ENCODE data around the gene UBE2J2. TPM values are rescaled to one million over a fixed set of nuclear protein-coding genes. Genes with fewer than 3 reads are reported as not detected.

Gene UBE2J2
- total and polyA plus RNA-seq, 4 donors = 21.0 to 30.4 (median 25.8) TPM

DNA sequence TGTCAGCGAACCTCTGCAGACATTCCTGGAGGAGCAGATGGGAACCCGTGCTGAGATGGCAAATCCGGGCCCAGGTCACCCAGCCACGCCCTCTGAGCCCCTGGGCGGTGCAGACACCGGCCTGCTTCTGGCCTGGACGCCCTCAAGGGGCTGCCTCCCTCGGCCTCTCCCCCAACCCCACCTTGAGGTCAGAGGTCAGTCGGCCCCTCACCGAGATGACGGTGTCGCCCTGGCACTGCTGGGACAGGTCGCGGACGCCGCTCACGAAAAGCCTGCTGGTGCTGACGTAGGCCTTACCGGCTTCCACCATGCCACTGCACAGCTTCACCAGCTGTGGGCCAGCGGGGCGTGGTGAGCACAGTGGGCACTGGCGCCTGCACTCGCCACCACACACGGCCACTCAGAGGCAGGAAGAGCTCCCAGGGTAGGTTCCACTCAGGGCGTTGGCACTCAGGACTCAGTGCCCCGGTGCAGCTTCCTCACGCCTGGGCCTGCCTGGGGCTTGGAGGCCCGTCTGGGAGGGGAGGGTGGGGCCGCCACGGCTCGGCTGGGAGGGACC lies 29.4 kb upstream of the UBE2J2 start:
- no peak for DNase-seq (ENCODE audit: low spot score)
- no peak overlapping the region for H3K27ac ChIP-seq (ENCODE audit: low read depth in 1 of 2, low read length in 2 of 2)
- no peak for TF ChIP-seq NR2F2 (IDR thresholded peaks at IDR 0.05)
- TF ChIP-seq HNF4G (IDR thresholded peaks at IDR 0.05) = no peak
- TF ChIP-seq, protein P1, sequence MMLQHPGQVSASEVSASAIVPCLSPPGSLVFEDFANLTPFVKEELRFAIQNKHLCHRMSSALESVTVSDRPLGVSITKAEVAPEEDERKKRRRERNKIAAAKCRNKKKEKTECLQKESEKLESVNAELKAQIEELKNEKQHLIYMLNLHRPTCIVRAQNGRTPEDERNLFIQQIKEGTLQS (IDR thresholded peaks at IDR 0.05) = no peak
- no peak overlapping the region for H3K9ac ChIP-seq (ENCODE audit: low read depth in 1 of 2, low read length in 2 of 2)
- H3K4me3 ChIP-seq (ENCODE audit: low read depth in 1 of 3, low read length in 3 of 3) = no peak overlapping the region
- H3K4me1 ChIP-seq (ENCODE audit: control insufficient read depth in 4 of 4, insufficient read depth in 4 of 4, low read length in 3 of 4) = peaks cover 11 to 32% (median 27%) of the 10 kb centered on the region in 4 donors
- peaks cover 0 to 3% (median 0%) of the 10 kb centered on the region in 4 donors for H3K36me3 ChIP-seq (ENCODE audit: control insufficient read depth in 4 of 4, insufficient read depth in 3 of 4, low read depth in 1 of 4, low read length in 3 of 4)
- H3K9me3 ChIP-seq (ENCODE audit: control insufficient read depth in 4 of 4, low read length in 3 of 4) = no peaks in the 10 kb centered on the region
- H3K27me3 ChIP-seq (ENCODE audit: control insufficient read depth in 4 of 4, insufficient read depth in 4 of 4, low read length in 3 of 4) = no peaks in the 10 kb centered on the region
- 92% methylated on average over 31 of the region's 31 CpGs for whole genome bisulfite sequencing

DNA sequence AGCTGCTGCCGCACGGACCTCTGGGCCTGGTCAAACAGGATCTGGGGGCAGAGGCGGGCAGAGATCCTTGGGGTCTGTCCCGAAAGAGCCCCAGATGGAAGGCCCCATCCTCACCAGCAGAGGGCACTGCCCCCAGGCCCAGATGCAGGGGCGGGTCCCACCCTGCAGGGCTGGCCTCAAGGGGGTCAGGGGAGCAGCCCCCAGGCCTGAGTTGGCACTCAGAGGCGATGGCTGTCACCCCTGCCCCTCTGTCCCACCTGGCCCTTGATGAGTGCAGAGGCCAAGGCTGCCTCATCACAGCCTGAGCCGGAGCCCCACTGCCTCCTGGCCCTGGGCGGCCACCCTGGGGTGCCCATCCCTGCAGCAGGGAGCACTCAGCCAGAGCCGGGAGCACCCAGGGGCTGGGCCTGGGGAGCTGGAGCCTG lies 28.4 kb upstream of the UBE2J2 start:
- no peaks in the 10 kb centered on the region for H3K27me3 ChIP-seq (ENCODE audit: control insufficient read depth in 4 of 4, insufficient read depth in 4 of 4, low read length in 3 of 4)
- no peak for DNase-seq (ENCODE audit: low spot score)
- peaks cover 11 to 28% (median 24%) of the 10 kb centered on the region in 4 donors for H3K4me1 ChIP-seq (ENCODE audit: control insufficient read depth in 4 of 4, insufficient read depth in 4 of 4, low read length in 3 of 4)
- H3K4me3 ChIP-seq (ENCODE audit: low read depth in 1 of 3, low read length in 3 of 3) = no peak overlapping the region
- no peak overlapping the region for H3K9ac ChIP-seq (ENCODE audit: low read depth in 1 of 2, low read length in 2 of 2)
- no peaks in the 10 kb centered on the region for H3K9me3 ChIP-seq (ENCODE audit: control insufficient read depth in 4 of 4, low read length in 3 of 4)
- 97% methylated on average over 9 of the region's 9 CpGs for WGBS
- TF ChIP-seq RAD21 (IDR thresholded peaks at IDR 0.05) (no peak), NR2F2 (IDR thresholded peaks at IDR 0.05) (no peak), TAF1 (conservative IDR thresholded peaks at IDR 0.05) (no peak), EGR1 (IDR thresholded peaks at IDR 0.05; ENCODE audit: low read depth in 2 of 2) (no peak), HNF4A (conservative IDR thresholded peaks at IDR 0.05) (no peak), SP1 (IDR thresholded peaks at IDR 0.05) (no peak), RXRA (IDR thresholded peaks at IDR 0.05) (no peak)
- TF ChIP-seq, protein P2, sequence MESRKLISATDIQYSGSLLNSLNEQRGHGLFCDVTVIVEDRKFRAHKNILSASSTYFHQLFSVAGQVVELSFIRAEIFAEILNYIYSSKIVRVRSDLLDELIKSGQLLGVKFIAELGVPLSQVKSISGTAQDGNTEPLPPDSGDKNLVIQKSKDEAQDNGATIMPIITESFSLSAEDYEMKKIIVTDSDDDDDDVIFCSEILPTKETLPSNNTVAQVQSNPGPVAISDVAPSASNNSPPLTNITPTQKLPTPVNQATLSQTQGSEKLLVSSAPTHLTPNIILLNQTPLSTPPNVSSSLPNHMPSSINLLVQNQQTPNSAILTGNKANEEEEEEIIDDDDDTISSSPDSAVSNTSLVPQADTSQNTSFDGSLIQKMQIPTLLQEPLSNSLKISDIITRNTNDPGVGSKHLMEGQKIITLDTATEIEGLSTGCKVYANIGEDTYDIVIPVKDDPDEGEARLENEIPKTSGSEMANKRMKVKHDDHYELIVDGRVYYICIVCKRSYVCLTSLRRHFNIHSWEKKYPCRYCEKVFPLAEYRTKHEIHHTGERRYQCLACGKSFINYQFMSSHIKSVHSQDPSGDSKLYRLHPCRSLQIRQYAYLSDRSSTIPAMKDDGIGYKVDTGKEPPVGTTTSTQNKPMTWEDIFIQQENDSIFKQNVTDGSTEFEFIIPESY (IDR thresholded peaks at IDR 0.05) = no peak
- TF ChIP-seq, protein P3, sequence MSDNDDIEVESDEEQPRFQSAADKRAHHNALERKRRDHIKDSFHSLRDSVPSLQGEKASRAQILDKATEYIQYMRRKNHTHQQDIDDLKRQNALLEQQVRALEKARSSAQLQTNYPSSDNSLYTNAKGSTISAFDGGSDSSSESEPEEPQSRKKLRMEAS (IDR thresholded peaks at IDR 0.05) = no peak
- TF ChIP-seq, protein P1 (IDR thresholded peaks at IDR 0.05) = no peak
- peaks cover 0 to 7% (median under 1%) of the 10 kb centered on the region in 4 donors for H3K36me3 ChIP-seq (ENCODE audit: control insufficient read depth in 4 of 4, insufficient read depth in 3 of 4, low read depth in 1 of 4, low read length in 3 of 4)
- no peak overlapping the region for H3K27ac ChIP-seq (ENCODE audit: low read depth in 1 of 2, low read length in 2 of 2)

DNA sequence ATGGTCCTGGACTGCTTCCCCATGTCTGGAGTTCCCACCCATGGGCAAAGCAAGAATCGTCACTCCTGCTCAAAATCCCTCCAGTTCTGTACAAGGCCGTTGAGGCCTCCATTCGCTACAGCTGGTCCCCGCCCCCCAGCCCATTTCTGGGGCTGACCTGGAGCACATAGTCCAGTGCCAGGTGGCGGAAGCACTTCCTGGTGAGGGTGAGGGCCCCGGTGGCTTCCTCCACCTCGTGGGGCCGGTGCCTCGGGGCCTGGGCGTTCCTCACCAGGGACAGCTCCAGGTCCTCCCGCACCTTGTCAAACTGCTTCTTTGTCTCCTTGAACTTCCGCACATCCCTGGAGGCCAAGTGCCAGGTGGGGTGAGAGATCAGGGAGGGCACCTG lies 26.7 kb upstream of the UBE2J2 start:
- Histone ChIP-seq H3K27ac (ENCODE audit: low read depth in 1 of 2, low read length in 2 of 2) (no peak overlapping the region), H3K27me3 (ENCODE audit: control insufficient read depth in 4 of 4, insufficient read depth in 4 of 4, low read length in 3 of 4) (no peaks in the 10 kb centered on the region), H3K4me1 (ENCODE audit: control insufficient read depth in 4 of 4, insufficient read depth in 4 of 4, low read length in 3 of 4) (peaks cover 6 to 11% (median 8%) of the 10 kb centered on the region in 4 donors), H3K36me3 (ENCODE audit: control insufficient read depth in 4 of 4, insufficient read depth in 3 of 4, low read depth in 1 of 4, low read length in 3 of 4) (peaks cover 0 to 9% (median under 1%) of the 10 kb centered on the region in 4 donors), H3K9me3 (ENCODE audit: control insufficient read depth in 4 of 4, low read length in 3 of 4) (no peaks in the 10 kb centered on the region), H3K4me3 (ENCODE audit: low read depth in 1 of 3, low read length in 3 of 3) (no peak overlapping the region), H3K9ac (ENCODE audit: low read depth in 1 of 2, low read length in 2 of 2) (no peak overlapping the region)
- WGBS = 94% methylated on average over 12 of the region's 12 CpGs
- DNase-seq (ENCODE audit: low spot score) = no peak
- TF ChIP-seq, protein P4, sequence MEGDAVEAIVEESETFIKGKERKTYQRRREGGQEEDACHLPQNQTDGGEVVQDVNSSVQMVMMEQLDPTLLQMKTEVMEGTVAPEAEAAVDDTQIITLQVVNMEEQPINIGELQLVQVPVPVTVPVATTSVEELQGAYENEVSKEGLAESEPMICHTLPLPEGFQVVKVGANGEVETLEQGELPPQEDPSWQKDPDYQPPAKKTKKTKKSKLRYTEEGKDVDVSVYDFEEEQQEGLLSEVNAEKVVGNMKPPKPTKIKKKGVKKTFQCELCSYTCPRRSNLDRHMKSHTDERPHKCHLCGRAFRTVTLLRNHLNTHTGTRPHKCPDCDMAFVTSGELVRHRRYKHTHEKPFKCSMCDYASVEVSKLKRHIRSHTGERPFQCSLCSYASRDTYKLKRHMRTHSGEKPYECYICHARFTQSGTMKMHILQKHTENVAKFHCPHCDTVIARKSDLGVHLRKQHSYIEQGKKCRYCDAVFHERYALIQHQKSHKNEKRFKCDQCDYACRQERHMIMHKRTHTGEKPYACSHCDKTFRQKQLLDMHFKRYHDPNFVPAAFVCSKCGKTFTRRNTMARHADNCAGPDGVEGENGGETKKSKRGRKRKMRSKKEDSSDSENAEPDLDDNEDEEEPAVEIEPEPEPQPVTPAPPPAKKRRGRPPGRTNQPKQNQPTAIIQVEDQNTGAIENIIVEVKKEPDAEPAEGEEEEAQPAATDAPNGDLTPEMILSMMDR (IDR thresholded peaks at IDR 0.05; ENCODE audit: low read depth, low read length, missing input control) = no peak
- no peak for TF ChIP-seq NR2F2 (IDR thresholded peaks at IDR 0.05)
- no peak for TF ChIP-seq JUND (IDR thresholded peaks at IDR 0.05)
- no peak for TF ChIP-seq TAF1 (conservative IDR thresholded peaks at IDR 0.05)
- no peak for TF ChIP-seq RXRA (IDR thresholded peaks at IDR 0.05)
- TF ChIP-seq YY1 (IDR thresholded peaks at IDR 0.05) = no peak
